DOHH2 (cell line): ENCODE data around the gene HIC1.
A peak's percentile ranks its signal among the peaks of the same experiment; 100 is the strongest.

ENCODE experiments used
- H3F3A ChIP-seq: fragments of 200-600 bp; sonication (generic), shearing (Covaris generic); 2 replicates; pipeline ENCODE4 v1.6.0; 2016; ENCODE audit warnings: antibody characterized with exemption, mild to moderate bottlenecking; ENCODE audit not compliant: control insufficient read depth, insufficient read depth
- H3K27ac ChIP-seq: fragments of 200-600 bp; sonication (generic); 2 replicates; pipeline ENCODE4 v1.5.1; 2014; ENCODE audit warnings: low read depth, mild to moderate bottlenecking, low read length, moderate library complexity
- H3K27me3 ChIP-seq: fragments of 200-600 bp; sonication (generic); 2 replicates; pipeline ENCODE4 v1.6.1; 2014; ENCODE audit warnings: mild to moderate bottlenecking, low read length, mixed read lengths; ENCODE audit not compliant: control insufficient read depth
- H3K36me3 ChIP-seq: fragments of 200-600 bp; sonication (generic); 2 replicates; pipeline ENCODE4 v1.6.1; 2014; ENCODE audit warnings: mild to moderate bottlenecking, low read length, moderate library complexity, mixed read lengths; ENCODE audit not compliant: control insufficient read depth
- H3K4me1 ChIP-seq: fragments of 200-600 bp; sonication (generic); 2 replicates; pipeline ENCODE4 v1.6.1; 2014; ENCODE audit warnings: mild to moderate bottlenecking, low read length, mixed read lengths; ENCODE audit not compliant: control insufficient read depth
- H3K4me2 ChIP-seq: fragments of 200-600 bp; sonication (generic); 2 replicates; pipeline ENCODE4 v1.6.0; 2014; ENCODE audit warnings: mild to moderate bottlenecking, low read length, moderate library complexity
- H3K4me3 ChIP-seq: fragments of 200-600 bp; sonication (generic); 2 replicates; pipeline ENCODE4 v1.5.1; 2014; ENCODE audit warnings: mild to moderate bottlenecking, low read length, mixed read lengths
- H3K79me2 ChIP-seq: fragments of 200-600 bp; sonication (generic); 2 replicates; pipeline ENCODE4 v1.6.1; 2014; ENCODE audit warnings: mild to moderate bottlenecking, low read length, mixed read lengths; ENCODE audit not compliant: control insufficient read depth
- H3K9me2 ChIP-seq: fragments of 200-600 bp; sonication (generic); replicated peaks from 2 replicates; pipeline ENCODE4 v1.6.1; 2014; ENCODE audit warnings: mild to moderate bottlenecking, low read length, mixed read lengths; ENCODE audit not compliant: control insufficient read depth
- H3K9me3 ChIP-seq: fragments of 200-600 bp; sonication (generic); 2 replicates; pipeline ENCODE4 v1.6.1; 2014; ENCODE audit warnings: antibody characterized with exemption, low read length, mixed read lengths; ENCODE audit not compliant: control insufficient read depth, insufficient read depth
- H4K20me1 ChIP-seq: fragments of 200-600 bp; sonication (generic); 2 replicates; pipeline ENCODE4 v1.6.0; 2014; ENCODE audit warnings: low read depth, mild to moderate bottlenecking, antibody characterized with exemption, low read length, moderate library complexity; ENCODE audit not compliant: control insufficient read depth, insufficient read depth
- CTCF ChIP-seq: fragments of 200-600 bp; sonication (generic); IDR thresholded peaks from one replicate; pipeline ENCODE4 v1.5.1; 2014; ENCODE audit warnings: antibody characterized with exemption, mild to moderate bottlenecking, low read depth, low read length; ENCODE audit not compliant: poor library complexity, severe bottlenecking
- EZH2phosphoT487 ChIP-seq: fragments of 200-600 bp; sonication (generic); IDR thresholded peaks from 2 replicates; pipeline ENCODE4 v1.6.1; 2017; ENCODE audit warnings: borderline replicate concordance, mild to moderate bottlenecking, antibody characterized with exemption, low read length, moderate library complexity, mixed read lengths

Gene HIC1

GRCh38 chr17:2051061-2051932 is 3.6 kb upstream of the HIC1 start:
- no peak overlapping the region for H3K27ac ChIP-seq

GRCh38 chr17:2051933-2052559 is 2.9 kb upstream of the HIC1 start:
- no peak for TF ChIP-seq CTCF
- TF ChIP-seq EZH2phosphoT487, result no peak
- H3K4me1 ChIP-seq, result peaks cover 56% of the 10 kb centered on the region

More at GRCh38 chr17:2051061-2051932, 3.6 kb upstream of the HIC1 start:
- peaks cover 50% of the 10 kb centered on the region for H3K4me1 ChIP-seq
- peaks cover 64% of the 10 kb centered on the region for H3K27me3 ChIP-seq
- no peaks in the 10 kb centered on the region for H3K79me2 ChIP-seq
- H3K36me3 ChIP-seq, result no peaks in the 10 kb centered on the region
- TF ChIP-seq EZH2phosphoT487, result 0 out of 2 replicates have a peak, but pooled peaks have one; percentile 23
- no peak for TF ChIP-seq CTCF
- no peaks in the 10 kb centered on the region for H3K9me2 ChIP-seq
- H3K4me2 ChIP-seq, result peak overlapping the region; percentile 69
- 0 out of 2 replicates have a peak, but pooled peaks cover 7% of the 10 kb centered on the region for H4K20me1 ChIP-seq
- H3K9me3 ChIP-seq, result no peaks in the 10 kb centered on the region
- H3F3A ChIP-seq, result peaks cover 6% of the 10 kb centered on the region
- H3K4me3 ChIP-seq, result peak overlapping the region; percentile 58; the same call in 1 of the 2 replicates

GRCh38 chr17:2053380-2054261 is 1.3 kb upstream of the HIC1 start:
- Histone ChIP-seq H3K4me3 (peak overlapping the region; percentile 75), H3K79me2 (no peaks in the 10 kb centered on the region), H3K36me3 (no peaks in the 10 kb centered on the region), H3K4me2 (peak overlapping the region; percentile 96), H4K20me1 (0 out of 2 replicates have a peak, but pooled peaks cover 7% of the 10 kb centered on the region), H3K27me3 (peaks cover 84% of the 10 kb centered on the region), H3F3A (peaks cover 6% of the 10 kb centered on the region), H3K9me3 (no peaks in the 10 kb centered on the region), H3K27ac (no peak overlapping the region), H3K4me1 (peaks cover 61% of the 10 kb centered on the region), H3K9me2 (no peaks in the 10 kb centered on the region)
- TF ChIP-seq EZH2phosphoT487, result peak; percentile 92; the same call in 1 of the 2 replicates
- TF ChIP-seq CTCF, result peak; percentile 76

More at GRCh38 chr17:2051933-2052559, 2.9 kb upstream of the HIC1 start:
- H3K9me2 ChIP-seq, result no peaks in the 10 kb centered on the region
- H4K20me1 ChIP-seq, result 0 out of 2 replicates have a peak, but pooled peaks cover 7% of the 10 kb centered on the region
- no peak overlapping the region for H3K4me2 ChIP-seq
- no peaks in the 10 kb centered on the region for H3K9me3 ChIP-seq
- no peaks in the 10 kb centered on the region for H3K79me2 ChIP-seq
- H3K36me3 ChIP-seq, result no peaks in the 10 kb centered on the region
- no peak overlapping the region for H3K4me3 ChIP-seq
- H3K27me3 ChIP-seq, result peaks cover 71% of the 10 kb centered on the region
- H3K27ac ChIP-seq, result no peak overlapping the region
- H3F3A ChIP-seq, result peaks cover 6% of the 10 kb centered on the region
